Keratinocyte (primary cell): ENCODE results near the gene CD180. TPM values are rescaled to one million over a fixed set of nuclear protein-coding genes. Genes with fewer than 3 reads are reported as not detected.

Experiments
- DNase-seq: peaks from one replicate; pipeline ENCODE4 v3.0.0-alpha.2; 2011; ENCODE audit warnings: low read depth, missing footprints, low spot score
- FAIRE-seq: peaks from 2 replicates; lab custom pipeline; 2011; peaks lifted over from hg19 to GRCh38; lab: Jason Lieb, UNC
- H2AFZ ChIP-seq: 2 replicates; pipeline ENCODE4 v1.6.0; 2012; ENCODE audit warnings: low read length, control low read depth, inconsistent platforms; ENCODE audit not compliant: control insufficient read depth
- H3K27ac ChIP-seq: 2 replicates; pipeline ENCODE4 v1.5.1; 2011; ENCODE audit warnings: low read length; ENCODE audit not compliant: control insufficient read depth, insufficient read depth
- H3K27me3 ChIP-seq: 3 replicates; pipeline ENCODE4 v1.6.0; 2011; ENCODE audit warnings: low read length; ENCODE audit not compliant: control insufficient read depth, insufficient read depth; ENCODE audit errors: extremely low read depth
- H3K36me3 ChIP-seq, 2 experiments: 2 replicates in 1 of 2; 3 replicates in 1 of 2; pipeline ENCODE4 v1.5.1; 2011; ENCODE audit warnings: low read length in 2 of 2, mild to moderate bottlenecking in 1 of 2; ENCODE audit not compliant: control insufficient read depth in 2 of 2, insufficient read depth in 2 of 2; ENCODE audit errors: extremely low read depth in 1 of 2
- H3K4me1 ChIP-seq: 3 replicates; pipeline ENCODE4 v1.5.1; 2011; ENCODE audit warnings: low read length; ENCODE audit not compliant: control insufficient read depth, insufficient read depth; ENCODE audit errors: extremely low read depth
- H3K4me2 ChIP-seq: 3 replicates; pipeline ENCODE4 v1.6.0; 2011; ENCODE audit warnings: low read depth, low read length; ENCODE audit not compliant: control insufficient read depth, insufficient read depth; ENCODE audit errors: extremely low read depth
- H3K4me3 ChIP-seq, 3 experiments: fragments of 200-600 bp in 1 of 3; sonication (generic) in 1 of 3; 2 replicates in 2 of 3; 3 replicates in 1 of 3; pipeline ENCODE4 v1.5.1; 2011 to 2016; ENCODE audit warnings: low read length in 3 of 3, mild to moderate bottlenecking in 3 of 3, control low read depth in 2 of 3, inconsistent platforms in 1 of 3, low read depth in 1 of 3, mixed read lengths in 1 of 3, mixed run types in 1 of 3, moderate library complexity in 1 of 3; ENCODE audit not compliant: control insufficient read depth in 2 of 3, insufficient read depth in 2 of 3; ENCODE audit errors: extremely low read depth in 1 of 3
- H3K79me2 ChIP-seq: 2 replicates; pipeline ENCODE4 v1.6.0; 2012; ENCODE audit warnings: low read length; ENCODE audit not compliant: control insufficient read depth, insufficient read depth
- H3K9ac ChIP-seq: 3 replicates; pipeline ENCODE4 v1.6.0; 2011; ENCODE audit warnings: low read length; ENCODE audit not compliant: control insufficient read depth, insufficient read depth; ENCODE audit errors: extremely low read depth
- H3K9me1 ChIP-seq: 3 replicates; pipeline ENCODE4 v1.6.0; 2011; ENCODE audit warnings: low read length; ENCODE audit not compliant: control insufficient read depth, insufficient read depth; ENCODE audit errors: extremely low read depth
- H3K9me3 ChIP-seq: 2 replicates; pipeline ENCODE4 v1.5.1; 2012; ENCODE audit warnings: low read depth, low read length; ENCODE audit not compliant: control insufficient read depth
- H4K20me1 ChIP-seq: 3 replicates; pipeline ENCODE4 v1.6.0; 2011; ENCODE audit warnings: low read length; ENCODE audit not compliant: control insufficient read depth, insufficient read depth; ENCODE audit errors: extremely low read depth
- CTCF ChIP-seq, 3 experiments: IDR thresholded peaks in 1 of 3; conservative IDR thresholded peaks in 1 of 3; optimal IDR thresholded peaks in 1 of 3; 2 replicates in 2 of 3; 3 replicates in 1 of 3; pipeline versions ENCODE3 to v1.5.1; 2011; ENCODE audit warnings: low read length in 3 of 3, mild to moderate bottlenecking in 3 of 3, moderate library complexity in 2 of 3, control low read depth in 1 of 3, inconsistent platforms in 1 of 3; ENCODE audit not compliant: insufficient read depth in 2 of 3; ENCODE audit errors: extremely low read depth in 1 of 3
- EZH2 ChIP-seq: IDR thresholded peaks from one replicate; pipeline ENCODE4 v1.6.1; 2012; ENCODE audit warnings: inconsistent platforms, mild to moderate bottlenecking, low read length, moderate library complexity
- dilution Hi-C: fragments of 300-500 bp; cut with MboI; formaldehyde crosslinking; loops from one replicate; pipeline ENCODE4 v1.7.0; 2020; ENCODE audit warnings: low sequenced_read_pairs; ENCODE audit not compliant: extremely low pct_ligation_motif_present
- polyA plus RNA-seq, 5 experiments: library from polyadenylated mRNA; depleted of rRNA in 3 of 5; stranded (reverse) in 3 of 5; stranded (forward) in 1 of 5; unstranded in 1 of 5; fragments of >200 nt; gene quantifications; 1 replicate in 1 of 5; 2 replicates in 3 of 5; 3 replicates in 1 of 5; pipeline versions ENCODE4 v1.2.1 to v1.2.3, GENCODE V29; 2011 to 2012; ENCODE audit warnings: missing spikeins in 2 of 5, low read depth in 1 of 5, low replicate concordance in 1 of 5

CD180 gene
- polyA plus RNA-seq, 1 donor (not counting 4 experiments of a cell fraction or from before 2014, with no cell fraction given), result not detected

- no peak for DNase-seq
- H3K27ac ChIP-seq, result no peak overlapping the region
- TF ChIP-seq EZH2, result no peak
- TF ChIP-seq CTCF (optimal IDR thresholded peaks at IDR 0.05 in 1 of 3, IDR thresholded peaks at IDR 0.05 in 1 of 3, conservative IDR thresholded peaks at IDR 0.05 in 1 of 3; ENCODE audit: extremely low read depth in 1 of 3, insufficient read depth in 2 of 3, low read length in 3 of 3), result no peak
- H4K20me1 ChIP-seq, result no peaks in the 10 kb centered on the region
- H3K9me1 ChIP-seq, result no peaks in the 10 kb centered on the region
- H3K36me3 ChIP-seq, result no peaks in the 10 kb centered on the region
- no peak for FAIRE-seq
- H3K4me3 ChIP-seq, result no peak overlapping the region
- dilution Hi-C loops, result no loop called here
- H3K9me3 ChIP-seq, result no peaks in the 10 kb centered on the region
- no peak overlapping the region for H2AFZ ChIP-seq
- no peak overlapping the region for H3K9ac ChIP-seq
- H3K4me2 ChIP-seq, result no peak overlapping the region
- no peaks in the 10 kb centered on the region for H3K27me3 ChIP-seq
- H3K4me1 ChIP-seq, result peaks cover 36% of the 10 kb centered on the region
- H3K79me2 ChIP-seq, result no peaks in the 10 kb centered on the region
Observed at GRCh38 chr5:67243944-67244343, 47.3 kb upstream of the CD180 start.

- Histone ChIP-seq H3K9me1 (no peaks in the 10 kb centered on the region), H3K4me3 (no peak overlapping the region), H3K4me2 (no peak overlapping the region), H3K79me2 (no peaks in the 10 kb centered on the region), H2AFZ (no peak overlapping the region), H4K20me1 (no peaks in the 10 kb centered on the region), H3K27me3 (no peaks in the 10 kb centered on the region), H3K9me3 (no peaks in the 10 kb centered on the region), H3K36me3 (no peaks in the 10 kb centered on the region), H3K9ac (no peak overlapping the region), H3K27ac (no peak overlapping the region), H3K4me1 (peaks cover 30% of the 10 kb centered on the region)
- TF ChIP-seq CTCF (optimal IDR thresholded peaks at IDR 0.05 in 1 of 3, IDR thresholded peaks at IDR 0.05 in 1 of 3, conservative IDR thresholded peaks at IDR 0.05 in 1 of 3; ENCODE audit: extremely low read depth in 1 of 3, insufficient read depth in 2 of 3, low read length in 3 of 3) (no peak), EZH2 (no peak)
- dilution Hi-C loops, result no loop called here
- DNase-seq, result no peak
- FAIRE-seq, result no peak
Observed at GRCh38 chr5:67243349-67243748, 46.8 kb upstream of the CD180 start.
